ENCODE measurements around the gene FGFRL1. TPM values are rescaled to one million over a fixed set of nuclear protein-coding genes. Genes with fewer than 3 reads are reported as not detected.

FGFRL1 gene
- total RNA-seq (2014; rRNA removed; shearing (Covaris generic)): 45.3 and 82.5 TPM in 2 replicates

DNA sequence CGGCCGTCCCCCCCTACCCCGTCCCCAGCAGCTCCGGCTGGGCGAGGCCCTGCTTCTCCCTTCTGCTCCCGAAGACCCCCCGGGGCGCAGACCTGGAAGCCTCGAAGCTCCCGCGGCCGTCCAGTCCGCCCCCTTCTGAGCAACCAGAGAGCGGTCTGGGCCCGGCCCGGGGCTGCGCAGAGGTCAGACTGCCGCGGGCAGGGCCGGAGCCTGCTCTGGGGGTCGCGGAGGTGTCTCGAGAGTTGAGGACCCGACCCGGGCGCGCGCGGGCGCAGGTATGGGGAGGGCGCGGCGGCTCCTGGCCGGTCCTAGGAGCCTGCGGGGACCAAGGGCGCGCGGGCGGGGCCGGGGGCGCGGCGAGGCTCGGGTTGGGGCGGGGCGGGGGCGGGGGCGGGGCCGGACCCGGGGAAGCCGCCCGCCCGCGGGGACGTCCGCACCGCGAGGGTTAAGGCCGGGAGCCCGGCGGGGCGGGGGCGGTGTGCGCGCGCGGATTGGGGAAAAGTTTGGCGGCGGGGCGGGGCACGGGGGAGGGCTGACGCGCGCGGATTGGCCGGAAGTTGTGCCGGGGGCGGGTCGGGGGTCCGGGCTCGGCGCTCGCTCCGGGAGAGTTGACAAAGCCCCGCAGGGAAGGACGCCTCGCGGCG, at the start of gene FGFRL1:
FGFRL1 (plus strand) TSS at position 605 of the 644 bp plus-strand sequence. CDS start 860 bp downstream, outside the sequence.
- DNase-seq (ENCODE audit: low read depth): peak; percentile 84

DNA sequence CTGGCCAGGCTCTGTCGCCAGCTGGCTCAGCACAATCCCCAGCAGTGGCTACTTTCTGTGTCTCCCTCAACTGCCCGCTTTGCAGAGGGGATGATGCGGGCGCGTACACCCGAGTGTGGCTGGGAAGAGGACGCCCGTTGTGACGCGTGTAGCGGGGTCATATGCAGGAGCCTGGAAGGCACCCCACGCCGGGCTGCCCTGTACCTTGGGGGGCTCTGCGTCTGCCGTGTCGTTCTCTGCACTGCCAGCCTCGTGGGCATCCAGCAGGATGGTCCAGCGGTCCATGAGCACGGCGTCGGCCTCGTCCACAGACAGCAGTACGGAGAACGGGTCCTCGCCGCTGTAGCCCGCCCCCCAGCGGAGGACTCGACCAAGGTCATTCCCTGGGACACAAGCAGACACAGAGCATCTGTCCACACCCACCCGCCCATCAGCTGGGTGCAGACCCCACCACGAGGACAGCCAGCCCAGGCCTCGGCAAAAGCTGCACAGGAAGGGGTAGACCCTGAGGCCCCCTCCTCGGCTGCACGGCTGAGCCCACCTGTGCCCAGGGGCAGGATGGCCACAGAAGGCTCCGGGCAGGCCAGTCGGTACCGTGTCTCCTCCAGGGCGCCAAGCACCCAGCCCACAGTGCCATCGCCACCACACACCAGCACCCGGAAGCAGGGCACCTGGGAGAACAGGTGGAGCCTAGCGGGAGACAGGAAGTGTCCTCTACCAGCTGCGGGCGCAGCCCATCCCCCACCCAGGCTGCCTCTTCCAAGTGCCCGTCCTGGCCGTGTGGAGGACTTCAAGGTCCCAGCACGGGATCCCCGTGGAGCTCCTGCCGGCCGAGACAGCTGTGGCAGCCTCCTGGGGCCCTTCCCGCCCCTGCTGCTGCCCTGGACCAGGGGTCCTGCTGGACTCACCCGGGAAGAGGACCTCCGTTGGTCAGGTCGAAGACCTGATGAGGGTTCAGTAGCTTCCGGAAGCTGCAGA, 48.9 kb upstream of the FGFRL1 start:
- DNase-seq (ENCODE audit: low read depth): no peak

GRCh38 chr4:963276-964225, 47.9 kb upstream of the FGFRL1 start:
- DNase-seq (ENCODE audit: low read depth): no peak

DNA sequence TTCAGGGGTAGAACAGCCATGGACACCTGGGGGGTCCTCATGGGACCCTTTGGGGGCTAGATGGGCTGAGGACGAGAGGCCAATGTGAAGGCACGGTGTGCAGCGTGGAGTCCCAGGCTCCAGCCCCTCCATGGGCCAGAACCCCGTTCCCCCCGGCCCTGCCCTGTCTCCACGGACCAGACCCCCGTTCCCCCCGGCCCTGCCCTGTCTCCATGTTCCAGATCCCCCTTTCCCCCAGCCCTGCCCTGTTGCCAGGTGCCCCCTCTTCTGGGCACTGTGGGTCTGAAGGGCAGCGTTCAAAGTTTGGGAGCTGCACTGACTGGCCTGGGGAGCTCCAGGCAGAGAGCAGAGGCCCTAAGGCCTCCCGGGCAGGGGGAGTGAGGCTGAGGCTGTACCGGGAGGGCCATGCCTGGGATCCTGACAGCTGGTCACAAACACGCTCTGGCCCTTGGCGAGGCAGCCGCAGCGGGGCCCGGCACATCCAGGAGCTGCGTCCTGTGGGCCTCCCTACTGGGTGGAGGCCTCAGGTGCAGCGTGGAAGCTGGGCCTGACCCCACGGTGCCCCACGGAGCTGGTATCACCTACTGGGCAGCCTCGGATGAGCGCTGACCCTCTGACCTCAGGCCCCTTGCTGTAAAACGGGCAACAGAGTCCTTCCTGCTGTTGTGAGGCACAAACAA, 46.9 kb upstream of the FGFRL1 start:
- DNase-seq (ENCODE audit: low read depth): no peak

DNA sequence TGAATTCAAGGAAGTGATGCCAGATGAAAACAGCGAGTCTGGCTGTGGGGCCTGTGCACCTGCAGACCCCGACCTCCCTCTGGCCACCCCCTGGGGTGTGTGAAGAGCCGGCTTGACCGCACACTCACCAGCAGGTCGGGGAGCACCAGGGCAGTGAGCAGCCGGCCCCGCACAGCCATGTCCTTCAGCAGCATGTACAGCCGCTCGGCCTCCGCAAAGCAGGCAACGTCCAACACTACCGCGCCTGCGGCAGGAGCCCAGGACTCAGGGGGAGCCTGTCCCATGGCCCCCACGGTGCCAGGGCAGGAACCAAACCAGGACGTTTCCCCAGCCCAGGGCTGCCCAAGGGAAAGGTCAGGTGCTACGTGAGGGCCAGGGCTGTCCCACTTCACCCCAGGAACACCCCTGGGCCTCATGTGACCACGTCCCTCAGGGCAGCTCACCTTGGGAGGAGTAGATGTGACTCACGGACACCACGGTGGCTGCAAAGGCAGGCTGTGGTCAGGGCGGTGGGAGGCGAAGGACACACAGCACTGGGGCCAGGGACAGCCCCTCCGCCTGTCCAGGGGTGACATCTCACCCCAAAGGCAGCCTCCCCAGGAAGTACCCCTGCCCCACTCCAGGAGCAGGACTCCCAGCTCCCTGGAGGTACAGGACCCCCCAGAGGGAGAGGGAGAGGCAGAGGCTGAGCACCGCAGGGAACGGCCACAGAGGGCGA, 46.2 kb upstream of the FGFRL1 start:
- no peak for DNase-seq (ENCODE audit: low read depth)

DNA sequence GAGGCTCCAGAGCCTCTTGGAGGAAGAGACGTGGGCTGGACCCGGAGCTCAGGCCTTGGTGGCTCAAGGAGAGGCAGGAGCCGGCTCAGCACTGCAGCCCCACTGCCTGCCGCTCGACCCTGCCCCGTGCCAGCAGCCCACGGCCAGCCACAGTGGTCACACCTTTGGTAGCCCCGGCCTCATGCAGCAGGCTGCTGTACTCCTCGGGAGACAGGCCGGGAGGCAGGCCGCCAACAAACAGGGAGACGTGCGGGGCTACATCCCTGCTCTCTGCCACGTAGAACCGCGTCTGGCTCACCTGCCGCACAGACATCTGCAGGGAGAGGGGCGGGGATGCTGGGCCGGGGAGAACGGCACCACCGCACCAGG, 45.7 kb upstream of the FGFRL1 start:
- no peak for DNase-seq (ENCODE audit: low read depth)

- DNase-seq (ENCODE audit: low read depth): no peak
Measured at GRCh38 chr4:966266-967112, 44.9 kb upstream of the FGFRL1 start.

DNA sequence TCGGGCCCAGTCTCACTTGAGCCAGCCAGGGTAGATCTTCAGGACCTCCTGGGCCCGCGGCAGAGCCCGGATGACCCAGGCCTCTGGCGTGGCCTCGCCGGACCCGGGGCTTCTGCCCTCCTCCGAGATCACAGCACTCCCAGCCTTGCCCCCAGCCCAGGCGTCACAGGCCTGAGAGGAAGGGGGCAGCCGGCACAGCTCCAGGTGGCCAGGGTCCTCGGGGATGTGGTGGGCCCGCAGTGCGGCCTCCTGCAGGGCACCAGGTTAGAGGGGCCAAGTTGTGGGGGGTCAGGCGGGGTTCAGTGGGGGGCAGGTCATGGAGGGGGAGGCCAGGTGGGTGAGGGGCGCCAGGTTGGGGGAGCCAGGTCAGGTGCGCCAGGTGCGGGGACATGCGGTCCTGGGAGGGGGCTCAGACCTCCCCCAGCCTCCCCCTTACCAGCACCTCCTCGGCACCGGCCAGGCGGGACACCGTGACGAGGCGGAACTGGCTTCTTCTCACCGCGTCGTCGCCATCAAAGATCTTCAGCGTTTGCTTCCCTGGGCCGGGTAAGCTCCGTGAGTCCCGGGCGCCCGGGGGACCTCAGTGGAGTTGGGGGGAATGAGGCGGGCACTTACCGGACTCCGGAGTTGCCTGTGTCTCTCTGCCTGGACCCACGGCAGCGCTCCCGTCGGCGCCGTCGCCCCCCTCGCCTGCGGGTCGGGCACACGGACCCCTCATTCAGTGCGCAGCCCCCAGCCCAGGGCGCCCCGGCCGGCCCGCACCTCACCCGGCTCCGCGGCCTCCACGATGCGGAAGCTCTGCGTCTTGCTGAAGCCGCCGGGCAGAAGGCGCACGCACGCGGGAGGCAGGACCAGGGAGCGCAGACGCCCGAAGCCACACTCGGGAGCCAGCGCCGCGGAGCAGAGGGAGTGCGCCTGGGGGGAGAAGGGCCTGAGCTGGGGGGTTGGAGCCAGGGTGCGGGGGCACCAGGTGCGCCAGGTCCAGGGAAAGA, 44.0 kb upstream of the FGFRL1 start:
- no peak for DNase-seq (ENCODE audit: low read depth)

DNA sequence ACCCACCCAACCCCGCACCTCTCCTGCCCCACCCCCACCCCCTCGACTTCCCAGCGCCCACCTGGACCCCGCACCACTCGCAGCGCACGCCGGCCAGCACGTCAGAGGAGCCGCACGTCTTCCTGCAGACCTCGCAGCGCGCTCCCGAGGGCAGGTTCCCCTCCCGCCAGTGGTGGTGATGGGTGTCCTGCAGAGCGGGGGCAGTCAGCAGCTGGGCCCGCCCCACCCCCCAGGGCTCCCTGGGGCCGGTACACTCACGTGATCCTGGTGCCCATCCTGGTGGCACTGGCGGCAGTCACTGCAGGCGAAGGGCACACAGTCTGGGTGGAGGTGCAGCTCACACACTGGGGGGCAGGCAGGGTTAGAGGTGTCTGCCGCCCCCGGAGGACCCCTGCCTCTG, 43.2 kb upstream of the FGFRL1 start:
- no peak for DNase-seq (ENCODE audit: low read depth)

GRCh38 chr4:968621-969394, 42.6 kb upstream of the FGFRL1 start:
- DNase-seq (ENCODE audit: low read depth): no peak

DNA sequence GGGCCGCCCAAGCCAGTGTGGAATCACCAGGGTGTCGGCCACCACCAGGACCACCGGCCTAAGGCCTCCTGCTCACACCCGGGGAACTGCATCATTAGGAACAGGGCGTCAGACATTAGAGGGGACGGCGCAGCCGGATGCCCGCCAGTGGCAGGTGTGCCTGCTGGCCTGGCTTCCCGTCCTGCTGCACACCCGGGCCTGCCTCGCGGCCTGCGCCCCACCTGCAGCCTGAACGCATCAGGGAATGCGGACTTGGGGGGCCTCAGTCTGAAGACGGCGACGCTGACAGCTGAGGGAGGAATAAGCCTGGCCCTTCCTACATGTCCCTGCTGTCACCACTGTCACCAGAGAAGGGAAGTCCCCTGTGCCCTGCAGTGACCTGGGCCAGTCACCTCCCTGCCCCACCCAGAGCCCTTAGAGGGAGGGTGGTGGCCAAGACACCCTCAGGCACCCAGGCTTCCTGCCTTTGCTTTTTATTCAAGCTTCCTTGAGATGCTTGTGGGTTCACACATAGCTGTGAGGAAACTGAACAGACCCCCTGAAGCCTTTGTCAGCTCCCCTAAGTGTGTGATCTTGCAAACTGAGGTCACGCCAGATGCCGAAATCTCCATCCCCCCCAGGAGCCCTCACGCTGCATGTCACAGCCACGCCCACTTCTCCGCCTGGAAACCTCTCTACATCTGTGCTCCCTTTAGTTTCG, 41.2 kb upstream of the FGFRL1 start:
- DNase-seq (ENCODE audit: low read depth): no peak

GRCh38 chr4:970854-971520, 40.4 kb upstream of the FGFRL1 start:
- DNase-seq (ENCODE audit: low read depth): no peak

DNA sequence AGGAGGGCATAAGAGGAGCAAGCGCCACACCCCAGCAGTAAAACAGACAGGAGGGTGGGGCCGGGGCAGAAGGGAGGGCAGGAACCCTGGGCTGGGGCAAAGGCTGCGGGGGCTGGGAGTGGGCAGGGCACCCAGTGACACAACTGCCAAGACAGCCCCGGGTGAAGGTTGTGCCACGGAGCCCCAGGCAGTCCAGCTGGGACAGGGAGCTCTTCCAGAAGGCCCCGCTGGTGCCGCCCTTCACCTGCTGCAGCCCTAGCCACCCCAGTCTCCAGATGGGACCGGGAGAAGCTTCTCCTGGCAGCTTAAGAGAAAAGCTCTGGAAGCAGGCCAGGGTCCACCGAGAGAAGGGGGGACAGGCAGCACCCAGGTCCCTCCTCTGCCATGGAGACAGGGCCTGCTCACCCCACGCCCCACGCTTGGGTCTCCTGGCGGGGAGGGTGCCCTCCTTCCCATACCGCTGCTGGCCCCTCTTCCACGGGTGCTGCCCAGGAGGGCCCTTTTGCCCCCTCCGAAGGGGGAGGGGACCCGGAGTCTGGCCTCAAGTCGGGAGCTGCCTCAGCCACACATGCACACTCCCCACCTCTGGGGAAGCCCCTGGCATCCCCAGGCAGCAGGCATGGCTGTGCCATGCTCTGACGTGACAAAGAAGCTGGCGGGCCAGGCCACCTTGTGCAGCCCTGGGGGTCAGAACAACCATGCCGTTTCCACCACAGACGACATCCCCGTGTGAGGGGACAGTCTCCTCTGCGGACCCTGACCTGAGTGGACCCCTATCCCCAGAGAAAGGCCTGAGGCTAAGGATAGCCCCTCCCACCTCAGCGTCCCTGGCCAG, 39.5 kb upstream of the FGFRL1 start:
- DNase-seq (ENCODE audit: low read depth): no peak

- peak; percentile 20 for DNase-seq (ENCODE audit: low read depth)
Measured at GRCh38 chr4:972651-973424, 38.6 kb upstream of the FGFRL1 start.

All from M059J (cell line).